DND-41 (cell line): Measurements from ENCODE around the gene TEX13A.

Experiments
- CTCF ChIP-seq: IDR thresholded peaks from 2 replicates; pipeline ENCODE4 v1.5.1; 2012; ENCODE audit warnings: borderline replicate concordance, low read length, moderate library complexity, mild to moderate bottlenecking; ENCODE audit not compliant: poor library complexity, severe bottlenecking; ENCODE audit errors: extremely low read depth
- EZH2 ChIP-seq: IDR thresholded peaks from 3 replicates; pipeline ENCODE4 v1.6.1; 2012; ENCODE audit warnings: borderline replicate concordance, low read depth, mild to moderate bottlenecking, moderate library complexity, low read length, inconsistent platforms; ENCODE audit not compliant: severe bottlenecking

DNA sequence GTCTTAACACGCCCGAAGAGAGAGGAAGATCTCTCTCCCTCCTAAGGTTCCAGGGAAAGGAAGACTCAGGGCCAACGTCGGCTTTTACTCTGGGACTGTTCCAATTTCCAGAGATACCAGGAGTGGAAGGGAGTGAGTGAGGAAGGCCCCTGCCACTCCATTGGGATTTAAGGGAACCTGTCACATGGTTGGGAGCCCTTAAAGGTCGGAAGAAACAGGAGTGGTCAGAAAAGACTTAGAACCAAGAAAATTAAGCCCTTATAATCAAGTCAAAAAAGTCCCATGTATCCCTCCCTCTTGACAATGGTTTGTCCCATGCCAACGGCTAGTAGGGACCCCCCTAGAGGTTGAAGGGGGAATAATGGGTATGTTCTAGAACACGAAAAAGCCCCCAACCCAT, at the start of gene TEX13A:
- TF ChIP-seq EZH2 (no peak), CTCF (no peak)
